ENCODE measurements around the gene IFIT1.

DNA sequence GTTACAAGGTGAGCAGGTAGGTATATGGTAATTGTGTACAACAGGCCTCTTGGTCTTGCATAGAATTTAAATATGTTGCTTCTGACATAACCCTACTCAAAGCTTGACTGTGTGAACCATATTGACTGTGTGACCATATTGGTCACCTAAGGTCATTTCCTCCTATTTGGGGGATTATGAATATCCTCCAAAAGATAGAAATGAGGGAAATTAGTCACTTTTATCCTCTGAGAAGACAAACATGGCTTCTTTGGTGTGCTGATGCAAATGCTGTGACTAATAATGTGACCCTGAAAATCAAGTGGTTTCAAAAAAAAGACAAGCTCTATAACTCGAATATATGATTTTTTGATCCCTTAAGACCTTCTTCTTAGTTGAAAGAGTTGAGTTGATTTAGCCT, 49.9 kb downstream of the IFIT1 start:
- TF ChIP-seq, protein P1, sequence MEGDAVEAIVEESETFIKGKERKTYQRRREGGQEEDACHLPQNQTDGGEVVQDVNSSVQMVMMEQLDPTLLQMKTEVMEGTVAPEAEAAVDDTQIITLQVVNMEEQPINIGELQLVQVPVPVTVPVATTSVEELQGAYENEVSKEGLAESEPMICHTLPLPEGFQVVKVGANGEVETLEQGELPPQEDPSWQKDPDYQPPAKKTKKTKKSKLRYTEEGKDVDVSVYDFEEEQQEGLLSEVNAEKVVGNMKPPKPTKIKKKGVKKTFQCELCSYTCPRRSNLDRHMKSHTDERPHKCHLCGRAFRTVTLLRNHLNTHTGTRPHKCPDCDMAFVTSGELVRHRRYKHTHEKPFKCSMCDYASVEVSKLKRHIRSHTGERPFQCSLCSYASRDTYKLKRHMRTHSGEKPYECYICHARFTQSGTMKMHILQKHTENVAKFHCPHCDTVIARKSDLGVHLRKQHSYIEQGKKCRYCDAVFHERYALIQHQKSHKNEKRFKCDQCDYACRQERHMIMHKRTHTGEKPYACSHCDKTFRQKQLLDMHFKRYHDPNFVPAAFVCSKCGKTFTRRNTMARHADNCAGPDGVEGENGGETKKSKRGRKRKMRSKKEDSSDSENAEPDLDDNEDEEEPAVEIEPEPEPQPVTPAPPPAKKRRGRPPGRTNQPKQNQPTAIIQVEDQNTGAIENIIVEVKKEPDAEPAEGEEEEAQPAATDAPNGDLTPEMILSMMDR (IDR thresholded peaks at IDR 0.05) = no peak
- TF ChIP-seq EZH2 (IDR thresholded peaks at IDR 0.05; ENCODE audit: borderline replicate concordance, insufficient read depth, low read depth, low read length, poor library complexity, severe bottlenecking) = no peak

All from B cell (primary cell).